ENCODE measurements around the gene TAF15.

Gene TAF15

DNA sequence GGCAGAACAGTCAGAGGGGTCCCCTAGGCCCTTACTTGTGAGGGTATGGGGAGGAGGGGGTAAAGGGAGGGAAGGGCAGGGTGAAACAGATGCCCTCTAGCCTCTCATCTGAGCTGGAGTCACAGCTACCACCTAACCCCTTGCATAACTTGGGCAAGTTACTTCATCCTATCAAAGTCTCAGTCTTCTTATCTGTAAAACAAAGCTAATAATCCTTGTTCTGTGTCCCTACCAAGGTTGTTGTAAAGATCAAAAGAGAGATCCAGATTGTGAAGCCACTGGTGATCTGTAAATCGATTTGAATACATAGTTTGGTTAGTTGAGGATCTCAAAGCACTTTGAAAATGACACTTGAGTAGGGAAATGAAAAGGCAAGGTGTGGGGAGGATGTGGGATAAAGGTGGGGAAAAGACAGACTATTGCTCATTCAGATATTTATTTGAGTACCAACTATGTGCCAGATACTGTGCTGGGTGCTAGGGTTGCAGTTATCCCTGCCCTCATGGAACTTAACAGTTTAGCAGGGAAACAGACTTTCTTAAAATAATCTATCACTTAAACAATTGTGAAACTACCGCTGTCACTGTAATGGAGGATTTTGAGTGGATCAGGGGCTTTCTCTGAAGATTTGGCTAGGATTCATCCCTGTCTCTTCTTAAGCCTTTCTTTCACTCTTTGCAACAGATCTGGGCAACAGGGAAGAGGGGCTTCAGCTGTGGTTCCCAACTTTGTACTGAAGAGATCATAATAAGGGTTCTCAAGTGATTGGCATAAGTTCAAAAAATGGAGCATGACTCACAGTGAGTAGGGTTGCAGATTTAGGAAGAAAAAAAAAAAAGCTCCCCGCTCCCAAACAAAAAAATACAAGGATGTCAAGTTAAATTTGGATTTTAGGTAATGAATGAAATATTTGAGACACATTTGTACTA, 56.4 kb downstream of the TAF15 start:
- TF ChIP-seq, protein P1, sequence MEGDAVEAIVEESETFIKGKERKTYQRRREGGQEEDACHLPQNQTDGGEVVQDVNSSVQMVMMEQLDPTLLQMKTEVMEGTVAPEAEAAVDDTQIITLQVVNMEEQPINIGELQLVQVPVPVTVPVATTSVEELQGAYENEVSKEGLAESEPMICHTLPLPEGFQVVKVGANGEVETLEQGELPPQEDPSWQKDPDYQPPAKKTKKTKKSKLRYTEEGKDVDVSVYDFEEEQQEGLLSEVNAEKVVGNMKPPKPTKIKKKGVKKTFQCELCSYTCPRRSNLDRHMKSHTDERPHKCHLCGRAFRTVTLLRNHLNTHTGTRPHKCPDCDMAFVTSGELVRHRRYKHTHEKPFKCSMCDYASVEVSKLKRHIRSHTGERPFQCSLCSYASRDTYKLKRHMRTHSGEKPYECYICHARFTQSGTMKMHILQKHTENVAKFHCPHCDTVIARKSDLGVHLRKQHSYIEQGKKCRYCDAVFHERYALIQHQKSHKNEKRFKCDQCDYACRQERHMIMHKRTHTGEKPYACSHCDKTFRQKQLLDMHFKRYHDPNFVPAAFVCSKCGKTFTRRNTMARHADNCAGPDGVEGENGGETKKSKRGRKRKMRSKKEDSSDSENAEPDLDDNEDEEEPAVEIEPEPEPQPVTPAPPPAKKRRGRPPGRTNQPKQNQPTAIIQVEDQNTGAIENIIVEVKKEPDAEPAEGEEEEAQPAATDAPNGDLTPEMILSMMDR (conservative IDR thresholded peaks at IDR 0.05): no peak
- no peak overlapping the region for H3K27ac ChIP-seq

DNA sequence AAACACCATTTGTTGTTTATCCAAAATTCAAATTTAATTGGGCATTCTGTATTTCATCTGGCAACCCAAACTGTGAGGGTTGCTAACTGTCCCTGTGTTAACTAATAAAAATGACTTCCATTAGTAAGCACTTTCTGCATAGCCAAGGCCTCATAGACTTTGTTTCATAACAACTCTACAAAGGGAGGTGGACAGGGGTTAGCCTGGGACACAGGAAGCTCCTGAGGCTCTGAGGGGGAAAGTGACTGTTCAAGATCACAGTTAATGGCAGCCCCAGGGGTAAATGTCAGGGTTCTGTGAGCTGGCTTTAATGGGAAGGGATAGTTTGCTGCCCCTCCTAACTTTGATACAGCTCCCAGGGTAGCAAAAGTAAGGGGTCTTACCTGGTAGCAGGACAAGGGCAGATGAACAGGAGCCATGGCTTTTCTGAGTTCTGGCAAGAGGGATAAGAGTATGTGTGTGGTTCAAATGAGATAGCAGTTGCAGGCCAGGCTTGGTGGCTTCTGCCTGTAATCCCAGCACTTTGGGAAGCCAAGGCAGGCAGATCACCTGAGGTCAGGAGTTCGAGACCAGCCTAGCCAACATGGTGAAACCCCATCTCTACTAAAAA, 57.2 kb downstream of the TAF15 start:
- no peak overlapping the region for H3K27ac ChIP-seq
- TF ChIP-seq, protein P1 (conservative IDR thresholded peaks at IDR 0.05): no peak

DNA sequence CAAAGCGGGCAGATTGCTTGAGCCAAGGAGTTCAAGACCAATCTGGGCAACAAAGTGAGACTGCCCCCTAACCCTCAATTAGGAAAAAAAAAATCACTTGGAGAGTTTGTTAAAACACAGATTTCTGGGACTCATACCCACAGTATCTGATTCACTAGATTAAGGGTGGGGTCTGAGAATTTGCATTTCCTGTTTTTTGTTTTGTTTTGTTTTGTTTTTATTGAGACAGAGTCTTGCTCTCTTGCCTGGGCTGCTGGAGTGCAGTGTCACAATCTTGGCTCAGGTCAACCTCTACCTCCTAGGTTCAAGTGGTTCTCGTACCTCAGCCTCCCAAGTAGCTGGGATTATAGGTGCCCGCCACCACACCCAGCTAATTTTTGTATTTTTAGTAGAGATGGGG, 58.3 kb downstream of the TAF15 start:
- TF ChIP-seq, protein P1 (conservative IDR thresholded peaks at IDR 0.05): no peak
- no peak overlapping the region for H3K27ac ChIP-seq

DNA sequence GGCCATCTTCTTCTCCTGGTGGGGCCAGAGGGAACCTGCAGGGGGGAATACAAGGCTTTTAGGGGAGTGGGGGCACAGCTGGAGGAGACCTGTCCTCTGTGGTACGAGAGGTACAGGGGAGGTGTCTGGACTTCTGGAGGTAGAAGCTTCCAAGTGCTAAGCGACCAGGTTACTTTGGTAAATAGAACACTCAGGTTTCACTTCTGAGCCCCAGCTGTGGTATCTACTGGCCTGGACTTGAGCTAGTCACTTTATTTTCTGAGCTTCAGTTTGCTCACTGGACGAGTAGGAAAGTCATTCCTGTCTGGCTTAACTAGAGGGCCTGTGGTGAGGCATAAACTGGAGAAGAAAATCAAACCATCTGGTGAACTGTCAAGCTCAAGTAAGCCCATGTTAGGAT, 59.5 kb downstream of the TAF15 start, which contains the start of gene HEATR9:
TSS of gene HEATR9 (minus strand) at position 155 of the 400 bp plus-strand sequence. CDS start at position 6, 149 bp downstream.
- no peak within 1 kb of the TSS for H3K27ac ChIP-seq
- TF ChIP-seq, protein P1 (conservative IDR thresholded peaks at IDR 0.05): no peak

DNA sequence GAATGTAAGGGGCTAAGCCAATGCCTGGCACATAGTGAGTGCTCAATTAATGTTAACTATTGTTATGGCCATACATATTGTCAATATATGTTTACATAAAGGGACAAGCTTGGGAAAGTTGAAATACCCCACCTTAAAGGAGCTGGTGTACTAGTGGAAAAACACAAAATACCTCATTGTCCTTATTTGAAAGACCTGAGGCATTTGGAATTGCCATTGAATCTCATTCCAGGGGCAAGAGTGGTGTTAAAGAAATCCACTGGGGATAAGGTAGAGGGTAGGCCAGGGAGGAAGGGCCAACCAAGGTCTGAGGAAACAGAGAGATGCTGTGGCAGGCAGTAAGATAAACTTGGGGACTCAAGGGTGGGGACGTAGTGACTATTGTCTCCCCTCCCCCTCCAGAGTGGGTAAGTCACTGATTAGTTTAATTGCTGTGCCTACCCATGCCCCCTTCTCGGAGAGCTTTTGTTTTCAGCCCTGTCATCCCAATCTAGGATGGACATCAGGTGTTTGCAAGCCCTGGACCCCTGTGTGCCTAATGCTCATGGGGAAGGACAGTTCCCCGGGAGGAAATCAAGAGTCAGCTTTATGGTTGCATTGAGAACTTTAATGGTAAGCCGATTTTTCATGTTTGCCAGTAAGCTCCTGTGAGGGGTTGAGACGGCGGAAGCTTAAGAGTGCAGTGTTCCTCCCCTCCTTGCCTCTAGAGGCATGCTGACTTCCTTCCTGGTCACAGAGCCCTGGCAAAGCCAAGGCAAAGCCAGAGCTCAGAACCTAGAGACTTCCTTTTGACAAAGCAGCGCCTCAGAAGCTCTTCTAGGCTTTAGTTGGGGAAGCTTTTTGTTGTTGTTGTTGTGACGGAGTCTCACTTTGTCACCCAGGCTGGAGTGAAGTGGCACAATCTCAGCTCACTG, 61.9 kb downstream of the TAF15 start:
- TF ChIP-seq, protein P1 (conservative IDR thresholded peaks at IDR 0.05): no peak
- no peak overlapping the region for H3K27ac ChIP-seq

DNA sequence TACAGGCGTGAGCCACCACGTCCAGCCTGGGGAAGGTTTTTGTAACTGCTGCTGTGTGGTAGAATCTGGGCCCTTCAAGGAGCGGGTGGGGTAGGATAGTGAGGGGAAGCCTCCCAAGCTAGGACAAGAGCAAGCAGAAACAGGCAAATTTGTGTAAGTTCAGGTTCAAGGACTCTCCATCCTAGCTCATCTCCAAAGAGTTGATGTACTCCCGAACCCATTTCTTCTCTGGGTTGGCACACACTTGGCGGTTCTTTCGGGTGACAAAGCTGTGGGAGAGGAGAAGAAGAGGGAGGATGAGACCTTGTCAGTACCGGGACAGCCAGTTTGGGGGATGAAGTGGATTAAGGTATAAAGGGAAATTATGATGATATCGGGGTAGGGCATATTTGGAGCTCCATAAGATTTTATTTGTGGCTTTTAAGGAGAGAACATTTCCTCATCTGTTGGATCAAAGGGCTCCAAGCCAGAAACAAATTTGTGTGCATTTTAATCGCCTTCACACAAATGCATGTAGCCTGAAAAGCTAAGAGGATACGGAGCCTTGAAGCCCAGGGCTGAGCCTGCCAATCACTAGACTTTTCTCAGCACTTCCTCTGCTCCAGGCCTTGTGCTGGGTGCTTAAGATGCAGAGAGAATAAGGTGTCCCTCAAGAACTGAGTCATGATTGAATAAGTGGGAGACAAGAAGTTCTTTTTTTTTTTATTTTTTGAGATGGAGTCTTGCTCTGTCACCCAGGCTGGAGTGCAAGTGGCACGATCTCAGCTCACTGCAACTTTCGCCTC, 63.1 kb downstream of the TAF15 start:
- no peak overlapping the region for H3K27ac ChIP-seq
- TF ChIP-seq, protein P1 (conservative IDR thresholded peaks at IDR 0.05): no peak

All from VCaP (cell line).